GM21825 (cell line): Measurements from ENCODE around the gene ADAP2.
A peak's percentile ranks its signal among the peaks of the same experiment; 100 is the strongest.
"Not testable (repeated sequence)": the region's sequence is repeated elsewhere in the genome, so short reads cannot be mapped to it uniquely, and the experiment has no call there.

Source experiments
- ATAC-seq: cut with Tn5 transposase; IDR thresholded peaks from one replicate; pipeline ENCODE4 v1.9.1; 2021; ENCODE audit warnings: mild to moderate bottlenecking, moderate library complexity; ENCODE audit not compliant: unreplicated experiment

ADAP2 gene

GRCh38 chr17:30921544-30922196, at the start of gene ADAP2:
TSS of gene ADAP2 (plus strand) at chr17:30921945. CDS start at chr17:30922015, 70 bp downstream.
- no peak for ATAC-seq

- no peak for ATAC-seq
These were observed 35.6 kb upstream of the ADAP2 start for GRCh38 chr17:30886187-30886586.

- ATAC-seq, result no peak
These were observed 27.5 kb upstream of the ADAP2 start for GRCh38 chr17:30894236-30894635.

- no peak for ATAC-seq
These were observed 24.4 kb upstream of the ADAP2 start for GRCh38 chr17:30897311-30897710.

GRCh38 chr17:30905742-30906100, 16.0 kb upstream of the ADAP2 start:
- ATAC-seq, result peak; percentile 20

GRCh38 chr17:30906101-30906911, 15.4 kb upstream of the ADAP2 start, which contains the start of gene TEFM:
TSS of gene TEFM (minus strand) at chr17:30906238. CDS start at chr17:30906198, 40 bp downstream.
- peak; percentile 92 for ATAC-seq

- no peak for ATAC-seq
These were observed 12.9 kb upstream of the ADAP2 start for GRCh38 chr17:30908717-30909420.

- not testable (repeated sequence) for ATAC-seq
These were observed 11.6 kb upstream of the ADAP2 start for GRCh38 chr17:30910151-30910550.

- no peak for ATAC-seq
These were observed 7.8 kb upstream of the ADAP2 start for GRCh38 chr17:30913955-30914354.

- no peak for ATAC-seq
These were observed 5.7 kb upstream of the ADAP2 start for GRCh38 chr17:30915833-30916611.

- ATAC-seq, result no peak
These were observed 4.7 kb upstream of the ADAP2 start for GRCh38 chr17:30917050-30917449.

- ATAC-seq, result no peak
These were observed 1.5 kb upstream of the ADAP2 start for GRCh38 chr17:30920282-30920681.

GRCh38 chr17:30920683-30921543, 832 bp upstream of the ADAP2 start:
- ATAC-seq, result no peak

GRCh38 chr17:30922235-30923030, 688 bp downstream of the ADAP2 start:
- ATAC-seq, result no peak

GRCh38 chr17:30924341-30924740, 2.6 kb downstream of the ADAP2 start:
- ATAC-seq, result no peak

GRCh38 chr17:30926516-30926915, 4.8 kb downstream of the ADAP2 start:
- ATAC-seq, result no peak

- ATAC-seq, result no peak
These were observed 6.0 kb downstream of the ADAP2 start for GRCh38 chr17:30927756-30928155.

- no peak for ATAC-seq
These were observed 6.8 kb downstream of the ADAP2 start for GRCh38 chr17:30928584-30928983.

GRCh38 chr17:30929081-30929633, 7.4 kb downstream of the ADAP2 start:
- no peak for ATAC-seq
